Measurements from ENCODE around the gene SLC17A8. TPM values are rescaled to one million over a fixed set of nuclear protein-coding genes. Genes with fewer than 3 reads are reported as not detected.
A peak's percentile ranks its signal among the peaks of the same experiment; 100 is the strongest.
"Not testable (repeated sequence)": the region's sequence is repeated elsewhere in the genome, so short reads cannot be mapped to it uniquely, and the experiment has no call there.

Gene SLC17A8
- total RNA-seq (0.35 TPM), polyA plus RNA-seq (ENCODE audit: insufficient read depth in 1 of 8, insufficient read length in 8 of 8, low replicate concordance in 1 of 8) (under 1 TPM; 0.37 to 0.57 (median 0.46) TPM)
- long read RNA-seq, donor 1 = 0 reads
- long read RNA-seq, donor 2 = 0 reads
- long read RNA-seq, donor 3 = 0 reads
- long read RNA-seq, donor 4 = 0 reads
- long read RNA-seq, donor 5 = 0 reads
- long read RNA-seq, donor 6 = 0 reads
- long read RNA-seq, donor 7 = 0 reads
- long read RNA-seq, donor 8 = 0 reads
- long read RNA-seq, donor 9 = 0 reads
- long read RNA-seq, donor 10 = 0 reads
- long read RNA-seq, donor 11 = 0 reads

DNA sequence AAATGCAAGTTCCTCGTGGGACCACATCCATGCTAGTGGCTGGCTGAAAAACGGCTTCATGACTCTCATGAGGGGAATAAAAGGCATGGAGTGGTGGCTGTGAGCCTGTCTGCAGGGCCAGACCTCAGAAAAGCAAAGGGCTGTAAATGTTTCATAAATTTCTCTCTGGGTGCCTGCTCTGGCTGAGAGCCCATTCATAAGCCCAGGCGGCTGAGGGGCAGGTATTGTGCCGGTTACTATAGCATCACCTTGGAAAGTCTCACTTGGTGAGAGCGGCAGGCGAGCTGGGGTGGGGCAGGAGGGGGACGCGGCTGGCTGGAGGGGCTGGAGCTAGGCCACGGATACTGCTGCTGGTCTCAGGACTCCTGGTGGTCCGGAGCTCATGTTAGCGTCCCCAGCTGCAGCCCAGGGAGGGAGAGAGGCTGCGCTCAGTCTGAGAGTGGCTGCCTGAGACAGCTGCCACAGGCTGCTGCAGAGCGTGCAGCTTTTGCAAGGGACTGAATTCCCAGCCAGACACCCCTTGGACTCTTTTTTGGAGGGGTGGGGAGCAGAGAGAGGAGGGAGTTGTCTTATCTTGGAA, at the start of gene SLC17A8:
Gene SLC17A8 (plus strand): TSS at position 431 of the 580 bp plus-strand sequence. CDS start 318 bp downstream, outside the sequence.
- peak; percentile 57 for DNase-seq
- 7% methylated on average over 13 of the region's 13 CpGs for WGBS (ENCODE audit: insufficient coverage)
- peaks cover 9% of the 10 kb centered on the region for H3K27me3 ChIP-seq (ENCODE audit: control insufficient read depth, insufficient read depth, low read length)
- no peaks in the 10 kb centered on the region for H3K36me3 ChIP-seq (ENCODE audit: control insufficient read depth, insufficient read depth, low read length)
- H3K4me1 ChIP-seq (ENCODE audit: control insufficient read depth, insufficient read depth, low read length) = peaks cover 16% of the 10 kb centered on the region
- no peak within 1 kb of the TSS for H3K27ac ChIP-seq (ENCODE audit: low read length)
- H3K9me3 ChIP-seq (replicated peaks; ENCODE audit: control insufficient read depth, low read depth, low read length) = no peaks in the 10 kb centered on the region
- H3K4me3 ChIP-seq (ENCODE audit: low read length) = no peak within 1 kb of the TSS

DNA sequence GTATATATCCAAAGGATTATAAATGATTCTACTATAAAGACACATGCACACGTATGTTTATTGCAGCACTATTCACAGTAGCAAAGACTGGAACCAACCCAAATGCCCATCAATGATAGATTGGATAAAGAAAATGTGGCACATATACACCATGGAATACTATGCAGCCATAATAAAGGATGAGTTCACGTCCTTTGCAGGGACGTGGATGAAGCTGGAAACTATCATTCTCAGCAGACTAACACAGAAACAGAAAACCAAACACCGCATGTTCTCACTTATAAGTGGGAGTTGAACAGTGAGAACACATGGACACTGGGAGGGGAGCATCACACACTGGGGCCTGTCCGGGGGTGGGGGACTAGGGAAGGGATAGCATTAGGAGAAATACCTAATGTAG, 48.7 kb upstream of the SLC17A8 start:
- not testable (repeated sequence) for H3K4me3 ChIP-seq (ENCODE audit: low read length); DNase-seq; H3K27me3 ChIP-seq (ENCODE audit: control insufficient read depth, insufficient read depth, low read length); H3K4me1 ChIP-seq (ENCODE audit: control insufficient read depth, insufficient read depth, low read length); H3K9me3 ChIP-seq (replicated peaks; ENCODE audit: control insufficient read depth, low read depth, low read length); H3K27ac ChIP-seq (ENCODE audit: low read length)
- WGBS (ENCODE audit: insufficient coverage) = 100% methylated on average over 1 of the region's 5 CpGs
- peaks cover 16% of the 10 kb centered on the region for H3K36me3 ChIP-seq (ENCODE audit: control insufficient read depth, insufficient read depth, low read length)

DNA sequence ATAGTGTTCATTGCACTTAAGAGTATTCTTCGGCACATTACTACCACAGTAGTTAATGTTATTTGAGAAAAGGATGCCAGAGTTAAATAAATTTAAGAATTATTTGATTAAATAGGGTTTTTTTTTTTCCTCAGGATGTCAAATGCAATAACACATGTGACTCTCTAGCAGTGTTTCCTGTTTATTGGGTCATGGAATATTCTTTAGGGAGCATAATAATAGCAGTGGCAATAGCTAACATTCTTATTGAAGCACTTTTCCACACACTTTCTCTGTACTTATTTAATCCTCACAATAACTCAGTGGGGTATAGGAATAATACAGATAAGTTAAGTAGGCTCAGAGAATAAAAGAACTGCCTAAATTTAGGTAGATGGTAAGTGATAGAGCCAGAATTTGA, 45.6 kb upstream of the SLC17A8 start:
- Histone ChIP-seq H3K9me3 (replicated peaks; ENCODE audit: control insufficient read depth, low read depth, low read length) (no peaks in the 10 kb centered on the region), H3K27me3 (ENCODE audit: control insufficient read depth, insufficient read depth, low read length) (no peaks in the 10 kb centered on the region), H3K4me1 (ENCODE audit: control insufficient read depth, insufficient read depth, low read length) (no peaks in the 10 kb centered on the region), H3K27ac (ENCODE audit: low read length) (peak overlapping the region; percentile 17), H3K4me3 (ENCODE audit: low read length) (no peak overlapping the region), H3K36me3 (ENCODE audit: control insufficient read depth, insufficient read depth, low read length) (peaks cover 9% of the 10 kb centered on the region)
- DNase-seq = peak; percentile 4
- no CpG with 5 or more reads among the region's 1 CpG for WGBS (ENCODE audit: insufficient coverage)

DNA sequence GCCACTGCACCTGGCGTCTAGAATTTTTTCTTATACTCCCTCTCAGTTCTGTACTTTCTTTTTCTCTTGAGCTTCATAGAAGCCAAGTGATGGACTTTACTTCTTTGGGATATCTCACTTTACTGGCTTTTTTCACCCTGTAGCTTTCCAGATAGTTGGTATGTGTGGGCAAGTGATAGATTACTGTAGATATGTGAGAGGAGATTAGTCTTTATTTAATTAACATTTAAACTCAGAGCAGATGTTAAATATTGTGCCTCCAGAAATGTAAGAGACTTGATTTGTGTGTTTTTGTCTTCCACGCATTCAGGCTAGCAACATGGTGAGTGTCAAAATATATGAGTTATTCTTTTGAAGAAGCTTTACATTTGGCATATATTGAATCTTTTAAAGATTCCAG, 39.5 kb upstream of the SLC17A8 start:
- Histone ChIP-seq H3K27me3 (ENCODE audit: control insufficient read depth, insufficient read depth, low read length) (no peaks in the 10 kb centered on the region), H3K4me3 (ENCODE audit: low read length) (no peak overlapping the region), H3K4me1 (ENCODE audit: control insufficient read depth, insufficient read depth, low read length) (no peaks in the 10 kb centered on the region), H3K27ac (ENCODE audit: low read length) (no peak overlapping the region), H3K9me3 (replicated peaks; ENCODE audit: control insufficient read depth, low read depth, low read length) (no peaks in the 10 kb centered on the region), H3K36me3 (ENCODE audit: control insufficient read depth, insufficient read depth, low read length) (peaks cover 18% of the 10 kb centered on the region)
- WGBS (ENCODE audit: insufficient coverage) = no CpG with 5 or more reads among the region's 2 CpGs
- DNase-seq = no peak

DNA sequence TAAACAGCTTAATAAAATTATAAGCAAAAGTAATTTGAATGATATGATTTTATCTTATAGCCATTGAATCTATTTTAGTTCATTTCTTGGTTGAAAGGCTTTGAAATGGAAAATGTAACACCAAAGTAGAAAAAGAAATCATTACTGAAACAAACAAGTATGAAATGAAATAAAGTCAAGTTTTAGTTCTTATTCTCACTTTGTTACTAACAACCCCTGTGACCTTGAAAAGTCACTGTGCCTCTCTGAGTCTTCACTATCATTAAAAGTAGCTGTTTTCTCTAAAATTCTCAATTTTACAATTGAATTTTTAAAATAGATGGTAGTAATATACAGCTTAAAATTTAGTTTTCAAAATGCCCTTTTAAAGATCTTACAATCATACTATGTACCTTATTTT, 32.4 kb upstream of the SLC17A8 start:
- Histone ChIP-seq H3K27ac (ENCODE audit: low read length) (no peak overlapping the region), H3K4me1 (ENCODE audit: control insufficient read depth, insufficient read depth, low read length) (no peaks in the 10 kb centered on the region), H3K27me3 (ENCODE audit: control insufficient read depth, insufficient read depth, low read length) (no peaks in the 10 kb centered on the region), H3K4me3 (ENCODE audit: low read length) (no peak overlapping the region), H3K36me3 (ENCODE audit: control insufficient read depth, insufficient read depth, low read length) (peaks cover 5% of the 10 kb centered on the region), H3K9me3 (replicated peaks; ENCODE audit: control insufficient read depth, low read depth, low read length) (no peaks in the 10 kb centered on the region)
- no peak for DNase-seq

DNA sequence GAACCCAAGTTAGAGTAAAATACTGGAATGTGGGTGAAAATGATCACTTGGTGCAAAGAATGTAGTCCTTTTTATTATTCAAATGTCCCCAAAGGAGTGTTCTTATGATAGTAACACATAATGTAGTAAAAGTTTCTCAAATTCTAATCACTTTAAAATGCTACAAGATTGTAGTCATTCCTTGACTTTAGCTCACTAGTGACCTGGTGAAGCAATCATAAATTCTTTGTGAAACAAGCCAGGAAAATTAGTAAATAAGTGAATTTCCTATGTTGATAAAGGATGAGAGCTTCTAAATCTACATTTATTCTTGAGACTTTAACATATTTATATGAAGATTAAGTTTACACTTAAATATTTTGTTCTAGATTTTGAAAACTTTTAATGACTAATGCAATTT, 30.7 kb upstream of the SLC17A8 start:
- Histone ChIP-seq H3K27me3 (ENCODE audit: control insufficient read depth, insufficient read depth, low read length) (no peaks in the 10 kb centered on the region), H3K4me3 (ENCODE audit: low read length) (no peak overlapping the region), H3K9me3 (replicated peaks; ENCODE audit: control insufficient read depth, low read depth, low read length) (no peaks in the 10 kb centered on the region), H3K4me1 (ENCODE audit: control insufficient read depth, insufficient read depth, low read length) (no peaks in the 10 kb centered on the region), H3K27ac (ENCODE audit: low read length) (no peak overlapping the region), H3K36me3 (ENCODE audit: control insufficient read depth, insufficient read depth, low read length) (peaks cover 13% of the 10 kb centered on the region)
- DNase-seq = no peak

DNA sequence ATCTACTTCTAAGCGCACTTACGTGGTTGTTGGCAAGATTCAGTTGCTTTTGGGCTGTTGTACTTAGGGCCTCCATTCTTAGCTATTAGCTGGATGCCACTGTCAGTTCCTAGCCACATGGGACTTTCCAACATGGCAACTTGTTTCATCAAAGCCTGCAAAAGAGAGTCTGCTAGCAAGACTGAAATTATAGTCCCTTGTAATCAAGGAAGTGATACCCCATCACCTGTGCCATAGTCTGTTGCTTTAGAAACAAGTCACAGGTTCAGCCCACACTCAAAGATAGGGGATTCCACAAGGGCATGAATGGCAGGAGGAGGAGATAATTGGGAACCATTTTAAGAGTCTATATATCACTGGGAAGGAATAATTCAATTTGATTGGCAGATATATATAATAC, 27.1 kb upstream of the SLC17A8 start:
- WGBS (ENCODE audit: insufficient coverage) = no CpG with 5 or more reads among the region's 2 CpGs
- Histone ChIP-seq H3K4me1 (ENCODE audit: control insufficient read depth, insufficient read depth, low read length) (no peaks in the 10 kb centered on the region), H3K9me3 (replicated peaks; ENCODE audit: control insufficient read depth, low read depth, low read length) (no peaks in the 10 kb centered on the region), H3K27me3 (ENCODE audit: control insufficient read depth, insufficient read depth, low read length) (no peaks in the 10 kb centered on the region), H3K4me3 (ENCODE audit: low read length) (no peak overlapping the region), H3K36me3 (ENCODE audit: control insufficient read depth, insufficient read depth, low read length) (peaks cover 11% of the 10 kb centered on the region), H3K27ac (ENCODE audit: low read length) (no peak overlapping the region)
- DNase-seq = no peak

DNA sequence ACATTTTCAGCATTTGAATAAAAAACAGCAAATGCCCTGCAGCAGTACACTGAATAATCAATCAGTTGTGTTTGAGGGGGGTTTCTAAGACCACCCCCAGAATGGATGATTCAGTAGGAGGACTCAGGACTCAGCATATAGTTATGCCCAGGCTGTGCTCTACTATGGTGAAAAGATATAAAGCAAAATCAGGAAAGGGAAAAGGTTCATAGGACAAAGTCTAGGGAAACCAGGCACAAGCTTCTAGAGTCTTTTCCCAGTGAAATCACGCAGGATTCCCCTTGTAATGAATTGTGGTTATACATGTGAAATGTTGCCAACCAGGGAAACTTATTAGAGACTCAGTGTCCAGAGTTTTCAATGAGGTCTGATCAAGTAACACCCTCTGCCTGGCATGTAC, 25.0 kb upstream of the SLC17A8 start:
- WGBS (ENCODE audit: insufficient coverage) = 83% methylated on average over 1 of the region's 1 CpG
- Histone ChIP-seq H3K4me1 (ENCODE audit: control insufficient read depth, insufficient read depth, low read length) (no peaks in the 10 kb centered on the region), H3K36me3 (ENCODE audit: control insufficient read depth, insufficient read depth, low read length) (peaks cover 17% of the 10 kb centered on the region), H3K27ac (ENCODE audit: low read length) (no peak overlapping the region), H3K4me3 (ENCODE audit: low read length) (no peak overlapping the region), H3K27me3 (ENCODE audit: control insufficient read depth, insufficient read depth, low read length) (no peaks in the 10 kb centered on the region), H3K9me3 (replicated peaks; ENCODE audit: control insufficient read depth, low read depth, low read length) (no peaks in the 10 kb centered on the region)
- peak; percentile 3 for DNase-seq

DNA sequence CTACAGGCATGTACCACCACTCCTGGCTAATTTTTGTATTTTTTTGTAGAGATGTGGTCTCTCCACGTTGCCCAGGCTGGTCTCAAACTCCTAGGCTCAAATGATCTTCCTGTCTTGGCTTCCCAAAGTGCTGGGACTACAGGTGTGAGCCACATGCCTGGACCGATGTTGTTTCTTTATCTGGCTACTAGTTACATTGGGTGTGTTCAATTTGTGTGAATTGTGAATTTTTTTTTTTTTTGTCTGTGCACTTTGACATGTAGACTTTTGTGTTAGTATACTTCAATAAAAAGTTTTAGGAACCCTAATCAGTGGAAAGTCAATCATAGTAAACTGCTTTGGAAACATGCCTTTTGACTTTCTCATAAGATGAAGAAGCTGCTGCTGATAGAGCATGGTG, 24.0 kb upstream of the SLC17A8 start:
- no peak for DNase-seq
- no peaks in the 10 kb centered on the region for H3K27me3 ChIP-seq (ENCODE audit: control insufficient read depth, insufficient read depth, low read length)
- no peak overlapping the region for H3K4me3 ChIP-seq (ENCODE audit: low read length)
- WGBS (ENCODE audit: insufficient coverage) = no CpG with 5 or more reads among the region's 2 CpGs
- H3K9me3 ChIP-seq (replicated peaks; ENCODE audit: control insufficient read depth, low read depth, low read length) = no peaks in the 10 kb centered on the region
- no peaks in the 10 kb centered on the region for H3K4me1 ChIP-seq (ENCODE audit: control insufficient read depth, insufficient read depth, low read length)
- H3K27ac ChIP-seq (ENCODE audit: low read length) = no peak overlapping the region
- peaks cover 19% of the 10 kb centered on the region for H3K36me3 ChIP-seq (ENCODE audit: control insufficient read depth, insufficient read depth, low read length)

DNA sequence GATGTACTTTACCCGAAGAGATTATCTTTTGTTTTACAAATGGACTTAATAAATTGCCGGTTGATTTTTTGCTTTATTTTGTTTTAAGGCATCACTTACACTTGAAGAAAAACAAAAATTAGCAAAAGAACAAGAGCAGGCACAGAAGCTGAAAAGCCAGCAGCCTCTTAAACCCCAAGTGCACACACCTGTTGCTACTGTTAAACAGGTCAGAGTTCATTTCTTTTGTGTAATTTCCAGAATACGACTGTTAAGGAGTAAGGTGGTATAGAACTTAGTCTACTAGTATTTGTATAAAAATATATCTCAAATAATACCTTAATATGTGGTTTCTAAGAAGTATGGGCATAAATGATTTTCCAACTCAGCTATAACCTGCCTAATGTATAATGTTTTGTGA, 19.6 kb upstream of the SLC17A8 start:
- no peak overlapping the region for H3K27ac ChIP-seq (ENCODE audit: low read length)
- H3K9me3 ChIP-seq (replicated peaks; ENCODE audit: control insufficient read depth, low read depth, low read length) = no peaks in the 10 kb centered on the region
- WGBS (ENCODE audit: insufficient coverage) = no CpG with 5 or more reads among the region's 3 CpGs
- no peaks in the 10 kb centered on the region for H3K27me3 ChIP-seq (ENCODE audit: control insufficient read depth, insufficient read depth, low read length)
- no peak for DNase-seq
- no peaks in the 10 kb centered on the region for H3K4me1 ChIP-seq (ENCODE audit: control insufficient read depth, insufficient read depth, low read length)
- no peak overlapping the region for H3K4me3 ChIP-seq (ENCODE audit: low read length)
- peaks cover 12% of the 10 kb centered on the region for H3K36me3 ChIP-seq (ENCODE audit: control insufficient read depth, insufficient read depth, low read length)

DNA sequence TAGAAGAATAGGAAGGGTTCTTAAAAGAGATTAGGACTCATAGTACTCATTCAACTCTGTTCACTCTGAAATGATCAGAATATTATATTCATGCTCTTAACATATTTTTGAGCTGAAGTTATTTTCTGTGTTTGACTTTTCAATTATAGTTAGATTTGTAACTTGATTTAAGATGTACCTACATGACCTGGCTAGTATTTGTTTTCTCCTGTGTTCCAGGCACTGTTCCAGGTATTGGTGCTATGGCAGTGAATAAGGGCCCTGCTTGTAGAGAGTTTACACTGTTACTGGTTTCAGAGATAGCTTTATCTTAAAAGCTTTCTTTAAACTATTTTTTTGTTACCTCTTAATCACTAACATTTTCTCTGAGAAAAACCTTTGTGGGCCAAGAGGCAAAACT, 19.1 kb upstream of the SLC17A8 start:
- Histone ChIP-seq H3K4me1 (ENCODE audit: control insufficient read depth, insufficient read depth, low read length) (no peaks in the 10 kb centered on the region), H3K9me3 (replicated peaks; ENCODE audit: control insufficient read depth, low read depth, low read length) (no peaks in the 10 kb centered on the region), H3K36me3 (ENCODE audit: control insufficient read depth, insufficient read depth, low read length) (peaks cover 12% of the 10 kb centered on the region), H3K4me3 (ENCODE audit: low read length) (no peak overlapping the region), H3K27me3 (ENCODE audit: control insufficient read depth, insufficient read depth, low read length) (no peaks in the 10 kb centered on the region), H3K27ac (ENCODE audit: low read length) (no peak overlapping the region)
- no peak for DNase-seq

All from muscle of leg (tissue), 16 donors.